DMS114 treated with DMSO at 0.1 percent for 48 hours (cell line): ENCODE results near the gene NBAS.
"Not testable (repeated sequence)": the region's sequence is repeated elsewhere in the genome, so short reads cannot be mapped to it uniquely, and the experiment has no call there.

ENCODE experiments used
- DNase-seq: peaks from one replicate; lab custom pipeline; 2025; ENCODE audit not compliant: unreplicated experiment; lab: John Stamatoyannopoulos, UW

The NBAS gene

DNA sequence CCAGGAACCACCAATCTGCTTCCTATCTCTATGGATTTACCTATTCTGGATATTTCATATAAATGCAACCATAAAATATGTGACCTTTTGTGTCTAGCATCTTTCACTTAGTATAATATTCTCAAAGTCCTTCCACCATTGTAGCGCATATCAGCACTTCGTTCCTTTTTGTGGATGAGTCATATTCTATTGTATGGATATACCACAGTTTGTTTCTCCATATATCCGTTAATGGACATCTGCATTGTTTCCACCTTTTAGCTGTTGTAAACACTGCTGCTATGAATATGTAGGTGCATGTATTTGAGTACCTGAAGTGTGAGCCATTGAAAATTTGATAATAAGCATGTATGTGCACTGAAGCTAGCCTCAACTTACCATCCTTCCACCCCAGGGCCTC is 80.1 kb downstream of the NBAS start:
- no peak for DNase-seq

DNA sequence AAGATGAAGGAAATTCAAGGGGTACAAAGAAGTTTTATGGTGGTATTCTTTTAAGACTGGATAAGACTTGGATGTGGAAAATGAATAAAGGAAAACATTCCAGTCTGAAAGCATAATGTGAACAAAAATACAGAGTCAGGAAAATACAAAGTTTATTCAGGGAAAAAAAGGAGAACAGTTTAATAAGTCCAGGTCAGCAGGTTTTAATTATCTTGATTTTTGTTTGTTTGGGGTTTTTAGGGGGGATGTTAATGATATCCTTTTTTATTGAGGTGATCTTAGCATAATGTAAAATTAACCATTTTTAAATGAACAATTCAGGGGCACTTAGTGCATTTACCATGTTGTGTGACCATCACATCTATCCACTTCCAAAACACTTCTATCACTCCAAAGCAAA is 80.6 kb downstream of the NBAS start:
- no peak for DNase-seq

DNA sequence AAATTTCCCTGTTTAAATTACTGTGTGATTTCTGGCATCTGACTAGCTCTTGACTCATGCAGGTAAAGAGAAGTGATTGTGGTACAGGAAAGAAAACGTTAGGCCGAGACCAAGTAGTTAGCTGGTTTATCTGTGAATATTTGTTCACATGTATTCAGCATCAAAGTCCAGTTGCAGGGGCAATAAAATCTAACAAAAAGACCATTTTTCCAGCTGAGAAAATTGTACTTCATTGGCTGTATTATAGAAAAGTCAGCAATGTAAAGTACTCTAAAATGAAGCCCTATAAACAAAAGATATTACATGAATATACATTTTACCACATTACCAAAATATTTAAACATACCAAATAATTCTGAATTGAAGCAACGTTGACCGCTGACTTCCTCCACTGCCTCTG is 88.3 kb downstream of the NBAS start:
- DNase-seq = no peak

DNA sequence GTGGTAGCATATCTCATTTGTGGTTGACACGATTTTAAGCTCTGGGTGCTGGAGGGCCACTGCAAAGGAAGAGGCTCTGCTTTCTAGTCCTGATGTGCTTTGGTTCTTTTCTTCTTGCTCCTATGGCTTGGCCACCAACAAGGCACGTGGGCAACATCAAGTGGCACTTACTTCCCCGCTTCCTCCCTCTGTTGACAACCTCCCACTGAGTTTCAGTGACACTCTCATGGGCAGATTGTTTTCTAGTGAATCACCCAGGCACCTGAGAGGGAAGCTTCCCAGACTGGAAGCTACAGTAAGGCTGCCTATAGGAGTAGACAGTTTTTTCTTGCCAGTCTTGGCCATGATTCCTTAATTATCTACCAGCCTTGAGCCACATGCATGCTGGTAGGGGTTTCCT is 89.0 kb downstream of the NBAS start:
- DNase-seq = no peak

DNA sequence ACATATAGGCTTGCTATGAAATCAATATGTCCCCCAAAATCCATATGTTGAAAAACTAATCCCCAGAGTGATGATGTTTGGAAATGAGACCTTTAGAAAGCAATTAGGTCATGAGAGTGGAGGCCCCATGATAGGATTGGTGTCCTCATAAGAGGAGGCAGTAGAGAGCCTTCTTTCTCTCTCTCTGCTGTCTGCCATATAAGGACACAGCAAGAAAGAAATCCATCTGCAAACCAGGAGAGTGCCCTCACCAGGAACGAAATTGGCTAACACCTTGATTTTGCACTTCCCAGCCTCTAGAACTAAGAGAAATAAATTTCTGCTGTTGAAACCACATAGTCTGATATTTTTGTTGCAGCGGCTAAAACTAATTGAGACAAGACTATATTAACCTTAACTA is 89.5 kb downstream of the NBAS start:
- DNase-seq = no peak

DNA sequence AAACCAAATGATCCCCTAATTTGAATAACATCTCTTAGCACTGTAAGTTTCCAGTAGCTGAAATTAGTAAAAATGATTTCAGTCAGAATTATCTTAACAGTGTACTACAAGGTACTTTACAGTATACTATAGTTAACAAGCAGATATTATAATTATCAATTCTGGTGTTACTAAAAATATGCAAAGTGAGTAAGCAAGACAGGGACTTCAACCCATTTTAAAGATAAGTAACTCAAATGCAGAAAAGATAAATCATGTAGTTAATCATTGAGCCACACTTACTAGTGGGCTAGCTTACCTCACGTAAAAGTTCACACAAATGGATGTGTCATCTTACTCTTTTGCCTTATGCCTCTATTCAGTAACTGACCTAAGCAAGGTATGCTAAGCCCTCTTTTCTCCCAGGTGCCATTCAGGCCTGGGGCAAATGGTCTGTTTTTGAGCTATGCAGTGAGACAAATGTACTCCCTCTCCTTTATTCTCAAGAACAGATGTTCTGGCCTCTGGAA is 101.0 kb downstream of the NBAS start:
- DNase-seq = no peak

DNA sequence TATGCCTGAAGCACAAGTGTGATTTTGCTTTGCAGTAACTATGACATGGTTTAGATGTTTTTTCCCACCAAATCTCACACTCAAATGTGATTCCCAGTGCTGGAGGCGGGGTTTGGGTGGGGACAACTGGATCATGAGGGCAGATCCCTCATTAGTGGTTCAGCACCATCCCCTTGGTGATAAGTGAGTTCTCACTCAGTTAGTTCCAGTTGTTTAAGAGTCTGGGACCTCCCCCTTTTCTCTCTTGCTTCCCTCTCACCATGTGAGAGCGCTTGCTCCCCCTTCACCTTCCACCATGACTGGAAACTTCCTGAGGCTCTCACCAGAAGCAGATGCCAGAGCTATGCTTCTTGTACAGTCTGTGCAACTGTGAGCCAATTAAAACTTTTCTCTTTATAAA is 102.9 kb downstream of the NBAS start:
- DNase-seq = no peak

DNA sequence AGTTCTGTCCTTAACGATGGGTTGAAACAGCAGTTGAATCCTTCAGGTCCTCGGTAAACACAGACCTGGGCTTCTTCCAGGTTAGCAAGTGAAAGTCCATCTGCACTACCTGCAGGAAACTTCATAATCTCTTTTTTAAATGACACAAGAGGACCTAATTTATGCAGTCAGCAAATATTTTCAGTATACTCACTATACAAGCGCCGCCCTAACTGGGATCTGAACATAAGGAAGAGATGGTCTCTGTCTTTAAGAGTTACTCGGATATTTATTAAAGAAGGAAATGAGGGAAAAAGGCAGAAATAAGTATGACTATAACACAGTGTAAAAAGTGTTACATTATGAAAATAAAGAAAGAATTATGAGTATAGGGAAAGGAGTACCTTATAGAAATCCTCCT is 103.3 kb downstream of the NBAS start:
- no peak for DNase-seq

DNA sequence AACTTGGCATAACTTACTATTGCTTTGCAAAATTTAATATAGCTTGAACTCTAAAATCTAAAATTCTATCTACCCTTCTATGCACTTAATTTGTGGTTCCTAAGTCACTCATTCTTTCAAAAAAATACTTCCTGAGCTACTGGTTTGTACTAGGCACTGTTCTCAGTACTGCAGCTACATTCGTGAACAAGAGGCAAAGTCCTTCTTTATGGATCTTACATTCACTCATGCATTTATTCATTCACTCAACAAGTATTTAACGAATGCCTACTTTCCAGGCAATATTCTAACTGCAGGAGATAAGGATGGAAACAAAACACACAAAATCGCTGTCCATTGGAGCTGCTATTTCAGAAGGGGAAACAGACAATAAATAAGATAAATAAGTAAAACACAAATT is 104.8 kb downstream of the NBAS start:
- DNase-seq = no peak

DNA sequence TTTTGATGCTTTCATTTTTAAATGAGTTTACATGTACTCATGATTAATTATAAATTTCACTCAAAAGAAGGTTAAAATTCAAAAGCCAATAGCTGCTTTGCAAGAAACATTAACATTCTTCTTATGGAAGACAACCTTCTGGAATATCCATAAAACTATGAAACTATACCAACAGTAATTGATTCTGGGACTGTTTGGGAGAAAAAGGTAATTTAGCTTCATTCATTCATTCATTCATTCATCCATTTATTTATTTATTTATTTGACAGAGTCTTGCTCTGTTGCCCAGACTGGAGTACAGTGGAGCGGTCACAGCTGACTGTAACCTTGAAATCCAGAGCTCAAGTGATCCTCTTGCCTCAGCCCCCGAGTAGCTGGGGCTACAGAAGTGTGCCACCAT is 110.3 kb downstream of the NBAS start:
- no peak for DNase-seq

DNA sequence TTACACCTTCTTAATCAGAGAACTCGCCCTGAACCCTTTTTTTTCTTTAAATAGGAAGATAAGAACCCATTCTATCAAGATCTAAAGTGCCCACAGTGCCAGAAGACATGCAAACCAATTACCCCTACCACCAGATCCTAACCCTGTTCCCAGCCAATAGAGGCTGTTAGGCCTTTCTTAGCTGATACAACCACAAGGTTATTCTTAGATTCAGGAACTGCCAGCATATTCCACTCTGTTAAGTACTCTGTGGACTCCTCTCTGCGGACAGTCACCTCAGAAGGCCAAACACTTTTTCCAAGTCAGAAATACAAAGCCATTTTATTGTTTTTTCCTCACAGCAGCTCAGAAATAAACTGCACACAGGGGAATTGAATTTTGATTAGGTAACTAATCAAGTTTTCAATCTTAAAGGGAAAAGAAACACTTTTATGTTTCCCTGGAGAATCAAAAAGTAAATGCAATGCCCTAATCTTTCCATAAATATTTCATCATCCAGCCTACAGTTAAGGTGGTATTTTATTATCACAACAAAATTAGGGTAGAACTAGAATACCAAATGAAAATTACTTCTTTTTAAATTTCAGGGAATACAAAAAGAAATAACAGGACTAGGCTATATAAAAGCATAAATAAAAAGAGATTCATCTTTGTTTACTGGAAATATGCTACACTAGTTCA is 111.4 kb downstream of the NBAS start:
- no peak for DNase-seq

DNA sequence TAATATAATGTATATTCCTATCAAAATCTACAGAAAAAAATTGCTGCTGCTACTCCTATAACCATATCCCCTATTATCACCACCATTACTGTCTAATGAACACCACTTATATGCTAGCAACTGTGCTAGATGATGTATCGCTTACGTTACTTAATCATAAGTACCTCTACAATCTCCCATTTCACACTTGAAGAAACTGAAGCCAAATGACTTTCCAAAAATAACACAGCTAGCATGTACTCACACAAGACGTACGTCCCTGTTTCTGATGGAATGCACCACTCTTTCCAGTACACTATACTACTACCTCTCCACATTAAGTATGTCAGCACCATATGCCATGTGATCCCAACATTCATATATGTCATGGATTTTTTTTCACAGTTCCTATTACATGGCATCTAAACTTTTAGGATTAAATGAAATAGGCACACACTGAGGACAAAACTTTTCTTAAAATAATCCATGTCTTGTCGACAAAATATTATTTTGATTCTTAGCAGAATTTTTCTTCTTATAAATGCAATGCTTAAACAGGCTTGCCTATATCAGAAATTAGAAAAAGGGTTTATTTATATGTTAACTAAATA is 112.8 kb downstream of the NBAS start:
- no peak for DNase-seq

DNA sequence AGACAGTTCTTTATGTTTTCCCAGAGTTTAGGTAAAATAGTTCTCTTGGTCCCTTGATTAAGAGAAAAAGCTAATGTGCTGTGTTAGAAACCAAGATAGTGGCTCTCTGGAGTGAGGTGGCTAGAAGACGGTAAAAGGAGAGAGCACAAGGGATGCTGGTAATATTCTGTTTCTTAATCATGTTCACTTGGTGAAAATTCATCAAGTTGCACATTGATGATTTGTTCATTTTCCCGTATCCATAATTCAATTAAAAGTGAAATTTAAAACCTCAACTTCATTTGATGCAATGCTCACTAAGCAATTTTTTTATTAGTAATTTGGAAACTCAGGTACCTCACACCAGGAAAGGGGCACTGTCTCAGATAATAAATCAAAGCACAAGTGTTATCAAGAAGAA is 113.8 kb downstream of the NBAS start:
- no peak for DNase-seq

DNA sequence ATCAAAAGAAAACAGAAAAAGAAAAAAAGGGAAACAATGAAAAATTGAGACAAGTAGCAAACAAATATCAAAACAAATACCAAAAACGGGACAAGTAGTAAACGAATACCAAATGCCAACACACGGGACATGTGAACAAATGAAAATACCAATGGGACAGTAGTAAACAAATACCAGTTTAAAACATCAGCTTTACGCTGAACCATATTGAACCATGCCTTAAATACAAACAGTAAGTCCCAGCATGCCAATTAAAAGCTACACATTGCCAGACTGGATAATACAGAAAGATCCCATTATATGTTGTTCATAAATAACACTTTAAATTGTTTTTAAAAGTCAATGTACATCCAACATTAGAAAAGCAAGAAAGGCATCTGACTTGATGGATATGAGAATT is 114.2 kb downstream of the NBAS start:
- no peak for DNase-seq

DNA sequence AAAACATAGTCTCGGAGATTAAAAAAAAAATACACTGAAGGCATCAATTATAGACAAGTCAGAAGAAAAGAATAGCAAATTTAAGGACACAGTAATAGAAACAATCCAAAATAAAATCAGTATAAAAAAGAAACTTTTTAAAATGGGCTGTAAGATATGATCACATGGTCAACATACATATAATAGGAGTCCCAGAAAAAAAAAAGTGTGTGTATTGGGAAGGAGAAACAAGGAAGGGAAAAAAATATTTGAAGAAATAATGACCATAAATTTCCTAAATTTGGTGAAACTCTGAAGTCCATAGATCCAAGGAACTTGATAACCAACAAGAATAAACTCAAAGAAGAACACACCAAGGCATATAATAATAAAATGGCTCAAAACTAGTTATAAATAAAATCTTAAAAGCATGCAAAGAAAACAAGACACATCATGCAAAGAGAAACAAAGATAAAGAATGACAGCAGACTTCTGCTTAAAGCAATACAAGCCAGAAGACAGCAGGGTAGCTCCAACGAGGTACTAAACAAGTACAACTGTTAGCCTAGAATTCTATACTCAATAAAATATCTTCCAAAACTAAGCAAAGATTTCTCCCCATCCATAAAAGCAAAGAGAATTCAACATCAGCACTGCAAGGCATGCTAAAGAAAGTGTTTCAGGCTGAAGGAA is 115.1 kb downstream of the NBAS start:
- DNase-seq = no peak

DNA sequence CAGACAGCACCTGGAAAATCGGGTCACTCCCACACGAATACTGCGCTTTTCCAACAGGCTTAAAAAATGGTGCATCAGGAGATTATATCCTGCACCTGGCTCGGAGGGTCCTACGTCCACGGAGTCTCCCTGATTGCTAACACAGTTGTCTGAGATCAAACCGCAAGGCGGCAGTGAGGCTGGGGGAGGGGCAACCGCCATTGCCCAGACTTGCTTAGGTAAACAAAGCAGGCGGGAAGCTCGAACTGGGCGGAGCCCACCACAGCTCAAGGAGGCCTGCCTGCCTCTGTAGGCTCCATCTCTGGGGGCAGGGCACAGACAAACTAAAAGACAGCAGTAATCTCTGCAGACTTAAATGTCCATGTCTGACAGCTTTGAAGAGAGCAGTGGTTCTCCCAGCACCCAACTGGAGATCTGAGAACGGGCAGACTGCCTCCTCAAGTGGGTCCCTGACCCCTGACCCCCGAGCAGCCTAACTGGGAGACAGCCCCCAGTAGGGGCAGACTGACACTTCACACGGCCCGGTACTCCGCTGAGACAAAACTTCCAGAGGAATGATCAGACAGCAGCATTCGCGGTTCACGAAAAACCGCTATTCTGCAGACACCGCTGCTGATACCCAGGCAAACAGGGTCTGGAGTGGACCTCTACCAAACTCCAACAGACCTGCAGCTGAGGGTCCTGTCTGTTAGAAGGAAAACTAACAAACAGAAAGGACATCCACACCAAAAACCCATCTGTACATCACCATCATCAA is 121.2 kb downstream of the NBAS start:
- DNase-seq = not testable (repeated sequence)

DNA sequence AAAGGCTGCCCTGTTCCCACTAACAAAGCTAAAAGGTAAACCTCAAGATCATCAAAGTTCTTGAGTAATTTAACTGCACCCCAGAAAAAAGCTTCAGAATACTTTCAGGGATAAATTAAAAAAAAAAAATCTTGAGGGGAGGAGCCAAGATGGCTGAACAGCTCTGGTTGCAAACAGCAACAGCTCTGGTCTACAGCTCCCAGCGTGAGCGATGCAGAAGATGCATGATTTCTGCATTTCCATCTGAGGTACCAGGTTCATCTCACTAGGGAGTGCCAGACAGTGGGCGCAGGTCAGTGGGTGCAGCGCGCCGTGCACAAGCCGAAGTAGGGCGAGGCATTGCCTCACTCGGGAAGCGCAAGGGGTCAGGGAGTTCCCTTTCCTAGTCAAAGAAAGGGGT is 121.8 kb downstream of the NBAS start:
- not testable (repeated sequence) for DNase-seq

DNA sequence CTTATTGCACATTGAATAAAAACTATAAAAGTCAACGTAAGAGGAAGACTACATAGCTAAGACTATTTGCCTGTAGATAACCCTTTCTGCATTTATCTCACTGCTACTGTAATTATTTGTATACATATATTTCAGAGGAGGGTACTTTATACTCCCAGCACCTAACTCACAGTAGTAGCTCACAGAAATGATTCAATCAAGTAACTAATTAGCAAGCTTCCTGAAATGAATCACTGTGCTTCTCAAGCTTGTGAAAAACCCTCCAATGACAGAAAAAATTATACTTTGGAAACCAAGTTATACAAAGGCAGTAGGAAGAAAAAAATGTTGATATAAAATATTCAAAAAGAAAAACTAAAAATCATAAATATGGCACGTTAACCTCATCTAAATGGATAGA is 124.9 kb downstream of the NBAS start:
- no peak for DNase-seq

DNA sequence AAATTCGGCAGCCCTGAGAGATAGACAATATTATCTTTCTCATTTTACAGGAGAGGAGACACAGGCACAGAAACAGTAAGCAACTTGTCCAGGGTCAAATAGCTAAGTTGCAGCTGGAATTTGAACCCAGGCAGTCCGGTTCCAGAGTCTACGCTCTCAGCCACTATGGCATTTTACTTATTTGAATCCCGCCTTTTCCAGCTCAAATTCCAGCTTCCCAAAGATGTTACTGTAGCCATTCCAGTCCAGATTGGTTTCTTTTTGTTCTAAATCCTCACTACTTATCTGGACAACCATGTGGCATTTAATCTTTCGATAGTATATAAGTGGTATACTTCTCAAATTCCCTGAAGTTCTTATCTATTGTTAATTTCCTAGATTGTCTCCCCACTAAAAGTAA is 125.7 kb downstream of the NBAS start:
- DNase-seq = no peak

DNA sequence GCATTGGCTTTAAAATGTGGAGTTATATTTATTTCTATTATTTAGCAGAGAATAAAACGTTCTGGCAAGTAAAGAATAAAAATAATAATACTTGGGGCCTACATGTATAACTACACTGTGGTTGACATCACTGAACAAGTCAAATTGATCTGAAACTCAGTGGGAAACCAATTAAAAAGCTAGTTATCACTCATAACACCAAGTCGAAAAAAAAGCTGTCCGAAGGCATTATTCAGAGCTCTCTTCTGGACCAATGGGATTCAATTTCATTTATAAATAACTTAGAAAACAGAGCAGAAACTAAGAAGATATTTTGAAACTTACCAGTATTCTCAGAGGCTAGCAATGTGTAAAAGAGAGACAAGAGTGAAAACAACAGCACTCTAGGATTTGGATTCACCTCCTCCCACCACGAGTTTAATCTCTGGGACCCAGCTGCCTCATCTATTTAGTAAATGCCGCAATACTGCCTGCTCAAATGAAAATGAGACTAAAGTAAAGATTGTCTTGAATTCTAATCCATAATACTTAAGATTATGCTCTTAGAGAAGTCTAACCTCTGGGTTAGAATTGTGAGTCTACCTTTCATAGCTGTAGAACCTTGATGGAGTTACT is 128.4 kb downstream of the NBAS start:
- DNase-seq = no peak

DNA sequence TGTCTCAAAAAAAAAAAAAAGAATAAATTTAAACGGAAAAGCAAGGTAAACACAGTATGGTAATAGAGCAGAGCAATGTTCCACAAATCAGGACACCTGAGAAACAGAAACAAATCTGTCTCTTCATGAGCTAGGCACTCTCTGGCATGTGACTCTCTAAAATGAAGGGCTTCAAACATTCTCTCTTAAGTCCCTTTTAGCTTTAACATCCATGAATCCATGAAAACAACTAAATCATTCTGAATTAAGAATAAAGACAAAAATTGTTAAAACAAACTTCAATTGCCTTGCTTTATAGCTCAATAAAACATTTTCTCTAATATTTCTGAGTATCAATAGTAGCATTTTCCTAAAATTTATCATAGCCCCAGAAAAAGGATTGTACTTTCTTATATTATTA is 132.1 kb downstream of the NBAS start:
- no peak for DNase-seq
